Natural killer cell (primary cell): ENCODE measurements around the gene MCOLN1. TPM values are rescaled to one million over a fixed set of nuclear protein-coding genes. Genes with fewer than 3 reads are reported as not detected.

Experiments used
- ATAC-seq, 3 donors: fragments of 150-1000 bp in 2 of 3; fragments of 200-7000 bp in 1 of 3; cut with Tn5 transposase; 1 replicate in 1 of 3; 2 replicates in 2 of 3; pipeline ENCODE4 v1.10.0; 2021; ENCODE audit warnings: mild to moderate bottlenecking in 2 of 3, moderate library complexity in 2 of 3
- DNase-seq, 2 donors: peaks; one replicate each; pipeline versions ENCODE4 v3.0.0 to v3.0.0-alpha.2; 2013 to 2021; ENCODE audit warnings: mixed read lengths in 1 of 2
- H3K27ac ChIP-seq: one replicate; pipeline ENCODE4 v1.5.1; 2013; ENCODE audit warnings: mild to moderate bottlenecking, low read length
- H3K27me3 ChIP-seq: one replicate; pipeline ENCODE4 v1.6.1; 2013; ENCODE audit warnings: low read length; ENCODE audit not compliant: control insufficient read depth, insufficient read depth
- H3K36me3 ChIP-seq: one replicate; pipeline ENCODE4 v1.6.1; 2013; ENCODE audit warnings: low read length; ENCODE audit not compliant: control insufficient read depth, insufficient read depth
- H3K4me1 ChIP-seq: one replicate; pipeline ENCODE4 v1.6.1; 2013; ENCODE audit warnings: low read length; ENCODE audit not compliant: control insufficient read depth, insufficient read depth
- H3K4me3 ChIP-seq: one replicate; pipeline ENCODE4 v1.5.1; 2013; ENCODE audit warnings: low read length
- H3K9me3 ChIP-seq: one replicate; pipeline ENCODE4 v1.6.1; 2013; ENCODE audit warnings: low read length; ENCODE audit not compliant: control insufficient read depth, insufficient read depth
- H3K27ac Mint-ChIP-seq, 2 donors: one replicate each; pipeline ENCODE4 v1.8.0; 2022; ENCODE audit warnings: mild to moderate bottlenecking in 2 of 2, mixed read lengths in 2 of 2, moderate library complexity in 1 of 2
- H3K27me3 Mint-ChIP-seq, 2 donors: one replicate each; pipeline ENCODE4 v1.8.0; 2022; ENCODE audit warnings: low read depth in 2 of 2, mixed read lengths in 2 of 2
- H3K36me3 Mint-ChIP-seq: one replicate; pipeline ENCODE4 v1.8.0; 2022; ENCODE audit warnings: mixed read lengths
- H3K4me1 Mint-ChIP-seq, 2 donors: one replicate each; pipeline ENCODE4 v1.8.0; 2022; ENCODE audit warnings: mixed read lengths in 2 of 2
- H3K4me3 Mint-ChIP-seq: one replicate; pipeline ENCODE4 v1.8.0; 2022; ENCODE audit warnings: mild to moderate bottlenecking, moderate library complexity, mixed read lengths
- H3K9me3 Mint-ChIP-seq, 2 donors: one replicate each; pipeline ENCODE4 v1.8.0; 2022; ENCODE audit warnings: mixed read lengths in 2 of 2
- CTCF ChIP-seq: fragments of 200-600 bp; IDR thresholded peaks from one replicate; pipeline ENCODE4 v1.8.0; 2022; ENCODE audit warnings: antibody characterized with exemption
- WGBS: methylation state at CpG from one replicate; pipeline ENCODE4 v1.1.7; 2013; ENCODE audit warnings: missing lambda C conversion rate; ENCODE audit not compliant: insufficient coverage; 5-methylcytosine and 5-hydroxymethylcytosine counted together
- intact Hi-C: fragments of 100-400 bp; cut with micrococcal nuclease; formaldehyde crosslinking; loops from one replicate; pipeline ENCODE4 v1.14.2; 2022
- total RNA-seq, 4 donors: library from RNA; stranded (reverse); fragments of 120-200 nt in 1 of 4; gene quantifications; one replicate each; pipeline versions ENCODE4 v1.2.3 to v1.2.4, GENCODE V29; 2013 to 2022

The MCOLN1 gene
- total RNA-seq, 3 donors from 2014 or later (not counting 1 experiment from before 2014, with no cell fraction given) = 22.9 to 37.6 (median 27.8) TPM

DNA sequence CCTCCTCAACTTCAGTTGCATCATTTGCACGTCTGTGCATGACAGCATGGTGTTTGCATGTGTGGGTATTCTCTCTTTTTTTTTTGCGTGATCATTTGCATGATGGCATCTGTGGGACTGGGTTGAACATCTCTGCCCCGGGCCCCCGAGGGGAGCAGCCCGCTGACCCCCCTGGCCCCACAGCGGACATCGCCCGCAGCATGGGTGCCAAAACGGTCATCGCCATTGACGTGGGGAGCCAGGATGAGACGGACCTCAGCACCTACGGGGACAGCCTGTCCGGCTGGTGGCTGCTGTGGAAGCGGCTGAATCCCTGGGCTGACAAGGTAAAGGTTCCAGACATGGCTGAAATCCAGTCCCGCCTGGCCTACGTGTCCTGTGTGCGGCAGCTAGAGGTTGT lies 36.2 kb downstream of the MCOLN1 start:
- intact Hi-C loops = no loop called here
- Histone ChIP-seq H3K9me3 (no peaks in the 10 kb centered on the region), H3K36me3 (peaks cover 43% of the 10 kb centered on the region), H3K27me3 (no peaks in the 10 kb centered on the region), H3K27ac (no peak overlapping the region), H3K4me3 (no peak overlapping the region), H3K4me1 (no peaks in the 10 kb centered on the region)
- DNase-seq (no peak), ATAC-seq (no peak)
- Mint-ChIP-seq H3K27ac (no peak overlapping the region), H3K27me3 (no peaks in the 10 kb centered on the region), H3K4me3 (no peak overlapping the region), H3K36me3 (no peaks in the 10 kb centered on the region), H3K9me3 (no peaks in the 10 kb centered on the region), H3K4me1 (peaks cover 0 to 5% of the 10 kb centered on the region in 2 donors)
- 91% methylated on average over 17 of the region's 18 CpGs for WGBS
- no peak for TF ChIP-seq CTCF

DNA sequence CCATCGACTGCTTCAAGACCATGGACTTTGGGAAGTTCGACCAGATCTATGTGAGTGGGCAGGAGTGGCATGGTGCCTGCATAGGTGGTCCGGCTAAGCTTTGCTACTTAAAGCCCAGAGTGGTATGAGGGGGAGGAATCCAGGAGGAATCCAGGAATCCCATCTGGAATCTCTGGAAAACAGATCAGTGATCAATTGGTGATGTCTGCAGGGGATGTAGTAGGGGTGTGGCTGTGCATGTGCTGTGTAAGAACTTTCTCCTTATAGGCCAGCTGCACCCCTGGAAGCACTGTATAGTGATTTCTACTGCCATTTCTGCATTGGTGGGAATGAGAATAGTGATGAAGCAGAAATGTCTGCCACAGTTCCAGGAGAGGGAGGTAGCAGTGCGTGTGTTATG lies 36.7 kb downstream of the MCOLN1 start:
- Histone ChIP-seq H3K27me3 (no peaks in the 10 kb centered on the region), H3K36me3 (peaks cover 43% of the 10 kb centered on the region), H3K4me3 (no peak overlapping the region), H3K27ac (no peak overlapping the region), H3K9me3 (no peaks in the 10 kb centered on the region), H3K4me1 (no peaks in the 10 kb centered on the region)
- Mint-ChIP-seq H3K27ac (no peak overlapping the region), H3K36me3 (no peaks in the 10 kb centered on the region), H3K27me3 (no peaks in the 10 kb centered on the region), H3K4me1 (peaks cover 0 to 5% of the 10 kb centered on the region in 2 donors), H3K9me3 (no peaks in the 10 kb centered on the region), H3K4me3 (no peak overlapping the region)
- ATAC-seq (no peak), DNase-seq (no peak)
- no peak for TF ChIP-seq CTCF
- WGBS = 75% methylated on average over 4 of the region's 4 CpGs
- intact Hi-C loops = no loop called here

- DNase-seq (no peak), ATAC-seq (no peak)
- Histone ChIP-seq H3K9me3 (no peaks in the 10 kb centered on the region), H3K4me1 (no peaks in the 10 kb centered on the region), H3K4me3 (no peak overlapping the region), H3K27me3 (no peaks in the 10 kb centered on the region), H3K27ac (no peak overlapping the region), H3K36me3 (peaks cover 36% of the 10 kb centered on the region)
- 94% methylated on average over 2 of the region's 2 CpGs for WGBS
- Mint-ChIP-seq H3K4me1 (peaks cover 0 to 5% of the 10 kb centered on the region in 2 donors), H3K27me3 (no peaks in the 10 kb centered on the region), H3K9me3 (no peaks in the 10 kb centered on the region), H3K27ac (no peak overlapping the region), H3K36me3 (no peaks in the 10 kb centered on the region), H3K4me3 (no peak overlapping the region)
- TF ChIP-seq CTCF = no peak
- intact Hi-C loops = no loop called here
Measured at GRCh38 chr19:7560255-7560654, 37.8 kb downstream of the MCOLN1 start.

DNA sequence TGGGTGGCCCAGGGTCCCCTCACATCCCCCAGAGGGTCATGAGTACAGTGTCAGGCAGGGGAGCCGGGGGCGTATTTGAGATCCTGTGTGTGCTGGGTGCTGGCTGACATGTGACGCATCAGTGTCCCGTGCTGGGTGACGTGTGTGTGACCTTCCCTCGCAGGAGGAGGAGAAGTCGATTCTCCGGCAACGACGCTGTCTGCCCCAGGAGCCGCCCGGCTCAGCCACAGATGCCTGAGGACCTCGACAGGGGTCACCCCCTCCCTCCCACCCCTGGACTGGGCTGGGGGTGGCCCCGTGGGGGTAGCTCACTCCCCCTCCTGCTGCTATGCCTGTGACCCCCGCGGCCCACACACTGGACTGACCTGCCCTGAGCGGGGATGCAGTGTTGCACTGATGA lies 38.9 kb downstream of the MCOLN1 start:
- no peaks in the 10 kb centered on the region for H3K27me3 ChIP-seq
- H3K36me3 ChIP-seq = peaks cover 26% of the 10 kb centered on the region
- H3K27ac ChIP-seq = no peak overlapping the region
- intact Hi-C loops = no loop called here
- 95% methylated on average over 16 of the region's 17 CpGs for WGBS
- no peaks in the 10 kb centered on the region for H3K4me1 ChIP-seq
- no peak for DNase-seq
- no peak overlapping the region for H3K4me3 ChIP-seq
- H3K9me3 ChIP-seq = no peaks in the 10 kb centered on the region
- no peak overlapping the region for H3K27ac Mint-ChIP-seq
- ATAC-seq = no peak
- no peaks in the 10 kb centered on the region for H3K27me3 Mint-ChIP-seq
- no peaks in the 10 kb centered on the region for H3K9me3 Mint-ChIP-seq
- TF ChIP-seq CTCF = no peak
- H3K4me3 Mint-ChIP-seq = no peak overlapping the region
- H3K4me1 Mint-ChIP-seq = peaks cover 0 to 5% of the 10 kb centered on the region in 2 donors
- no peaks in the 10 kb centered on the region for H3K36me3 Mint-ChIP-seq
